ENCODE data around the gene GLO1. TPM values are rescaled to one million over a fixed set of nuclear protein-coding genes. Genes with fewer than 3 reads are reported as not detected.
A peak's percentile ranks its signal among the peaks of the same experiment; 100 is the strongest.

Gene GLO1
- total RNA-seq, 1 experiment from 2014 or later: 147 TPM

GRCh38 chr6:38676974-38677544, 25.9 kb downstream of the GLO1 start:
- Mint-ChIP-seq H3K27ac (ENCODE audit: unreplicated experiment) (no peak overlapping the region), H3K4me3 (ENCODE audit: low read depth, unreplicated experiment) (no peak overlapping the region), H3K9me3 (ENCODE audit: low read depth, unreplicated experiment) (no peaks in the 10 kb centered on the region), H3K27me3 (ENCODE audit: unreplicated experiment) (no peaks in the 10 kb centered on the region), H3K4me1 (ENCODE audit: low read depth, unreplicated experiment) (peaks cover 8% of the 10 kb centered on the region), H3K36me3 (ENCODE audit: insufficient read depth, unreplicated experiment) (peaks cover 14% of the 10 kb centered on the region)
- no TSS peak for BruUV-seq (replicated peaks)
- TF ChIP-seq CTCF (IDR thresholded peaks at IDR 0.05; ENCODE audit: unreplicated experiment): no peak
- no peak for DNase-seq
- CTCF ChIA-PET: no interaction called here
- intact Hi-C loops (cut with micrococcal nuclease; ENCODE audit: unreplicated experiment): loop anchor here (10.0 kb wide), 2 partner anchors 72 to 642 kb away; no protein-coding TSS in a partner anchor

- peaks cover 10% of the 10 kb centered on the region for H3K36me3 Mint-ChIP-seq (ENCODE audit: insufficient read depth, unreplicated experiment)
- CTCF ChIA-PET: no interaction called here
- H3K9me3 Mint-ChIP-seq (ENCODE audit: low read depth, unreplicated experiment): no peaks in the 10 kb centered on the region
- peaks cover 8% of the 10 kb centered on the region for H3K4me1 Mint-ChIP-seq (ENCODE audit: low read depth, unreplicated experiment)
- H3K27me3 Mint-ChIP-seq (ENCODE audit: unreplicated experiment): no peaks in the 10 kb centered on the region
- no peak overlapping the region for H3K27ac Mint-ChIP-seq (ENCODE audit: unreplicated experiment)
- no peak for DNase-seq
- BruUV-seq (replicated peaks): TSS peak; percentile 74
- intact Hi-C loops (cut with micrococcal nuclease; ENCODE audit: unreplicated experiment): loop anchor here (10.0 kb wide), 2 partner anchors 72 to 642 kb away; no protein-coding TSS in a partner anchor
- no peak for TF ChIP-seq CTCF (IDR thresholded peaks at IDR 0.05; ENCODE audit: unreplicated experiment)
- H3K4me3 Mint-ChIP-seq (ENCODE audit: low read depth, unreplicated experiment): no peak overlapping the region
These were observed 26.5 kb downstream of the GLO1 start for GRCh38 chr6:38676236-38676973.

- no peaks in the 10 kb centered on the region for H3K9me3 Mint-ChIP-seq (ENCODE audit: low read depth, unreplicated experiment)
- peaks cover 8% of the 10 kb centered on the region for H3K4me1 Mint-ChIP-seq (ENCODE audit: low read depth, unreplicated experiment)
- peak overlapping the region; percentile 15 for H3K27ac Mint-ChIP-seq (ENCODE audit: unreplicated experiment)
- CTCF ChIA-PET: interaction anchor here (0.6 kb wide), 1 partner anchor 1120 kb away, joined by 3 read pairs; no protein-coding TSS in a partner anchor
- TF ChIP-seq CTCF (IDR thresholded peaks at IDR 0.05; ENCODE audit: unreplicated experiment): no peak
- no peaks in the 10 kb centered on the region for H3K27me3 Mint-ChIP-seq (ENCODE audit: unreplicated experiment)
- BruUV-seq (replicated peaks): no TSS peak
- no peak for DNase-seq
- H3K36me3 Mint-ChIP-seq (ENCODE audit: insufficient read depth, unreplicated experiment): peaks cover 8% of the 10 kb centered on the region
- intact Hi-C loops (cut with micrococcal nuclease; ENCODE audit: unreplicated experiment): loop anchor here (5.0 to 10.0 kb wide), 3 partner anchors 69 to 639 kb away; no protein-coding TSS in a partner anchor
- no peak overlapping the region for H3K4me3 Mint-ChIP-seq (ENCODE audit: low read depth, unreplicated experiment)
These were observed 29.4 kb downstream of the GLO1 start for GRCh38 chr6:38673397-38674165.

GRCh38 chr6:38671885-38672467, 31.0 kb downstream of the GLO1 start:
- H3K27ac Mint-ChIP-seq (ENCODE audit: unreplicated experiment): no peak overlapping the region
- H3K36me3 Mint-ChIP-seq (ENCODE audit: insufficient read depth, unreplicated experiment): no peaks in the 10 kb centered on the region
- CTCF ChIA-PET: no interaction called here
- H3K4me1 Mint-ChIP-seq (ENCODE audit: low read depth, unreplicated experiment): peaks cover 8% of the 10 kb centered on the region
- no TSS peak for BruUV-seq (replicated peaks)
- no peak overlapping the region for H3K4me3 Mint-ChIP-seq (ENCODE audit: low read depth, unreplicated experiment)
- DNase-seq: peak; percentile 46
- H3K9me3 Mint-ChIP-seq (ENCODE audit: low read depth, unreplicated experiment): no peaks in the 10 kb centered on the region
- H3K27me3 Mint-ChIP-seq (ENCODE audit: unreplicated experiment): no peaks in the 10 kb centered on the region
- intact Hi-C loops (cut with micrococcal nuclease; ENCODE audit: unreplicated experiment): loop anchor here (5.0 to 10.0 kb wide), 3 partner anchors 67 to 637 kb away; no protein-coding TSS in a partner anchor
- no peak for TF ChIP-seq CTCF (IDR thresholded peaks at IDR 0.05; ENCODE audit: unreplicated experiment)
